ENCODE data around the gene SELENOV. TPM values are rescaled to one million over a fixed set of nuclear protein-coding genes. Genes with fewer than 3 reads are reported as not detected.

The SELENOV gene
- total RNA-seq, 4 donors from 2014 or later = not detected

DNA sequence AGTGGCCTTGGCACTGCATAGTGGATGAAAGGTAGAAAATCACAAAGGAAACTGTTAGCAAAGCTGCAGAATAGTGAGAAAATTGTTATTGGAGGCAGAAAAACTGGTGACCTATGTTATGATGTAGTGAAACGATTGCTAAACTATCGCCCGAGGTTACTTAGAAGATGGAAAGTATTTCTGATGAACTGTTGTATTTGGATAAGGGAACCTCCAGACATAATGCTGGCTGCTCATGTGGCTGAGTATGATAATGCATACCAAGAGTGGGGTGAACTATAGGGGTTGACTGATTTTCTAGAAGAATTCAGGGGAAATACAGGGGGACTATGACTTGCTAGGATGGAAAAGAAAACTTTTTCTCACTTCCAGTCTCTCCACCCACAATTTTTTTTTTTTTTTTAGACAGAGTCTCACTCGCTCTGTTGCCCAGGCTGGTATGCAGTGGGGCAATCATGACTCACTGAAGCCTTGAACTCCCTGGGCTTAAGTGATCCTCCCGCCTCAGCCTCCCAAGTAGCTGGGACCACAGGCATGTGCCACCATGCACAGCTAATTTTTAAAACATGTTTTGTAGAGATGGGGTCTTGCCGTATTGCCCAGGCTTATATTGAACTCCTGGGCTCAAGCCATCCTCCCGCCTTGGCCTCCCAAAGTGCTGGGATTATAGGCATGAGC is 29.4 kb downstream of the SELENOV start:
- no peak for DNase-seq (ENCODE audit: extremely low spot score)
- WGBS = 88% methylated on average over 7 of the region's 7 CpGs
- intact Hi-C loops (cut with DNase I) = loop anchor here (10.0 kb wide), 1 partner anchor 300 kb away; the partner anchor contains the start of gene FBL
- peaks cover 0 to 9% (median 6%) of the 10 kb centered on the region in 4 donors for H3K4me1 ChIP-seq
- H3K36me3 ChIP-seq = no peaks in the 10 kb centered on the region
- H3K27me3 ChIP-seq = peaks cover 0 to 29% (median 0%) of the 10 kb centered on the region in 4 donors
- no peak overlapping the region for H3K4me3 ChIP-seq
- TF ChIP-seq, protein P1, sequence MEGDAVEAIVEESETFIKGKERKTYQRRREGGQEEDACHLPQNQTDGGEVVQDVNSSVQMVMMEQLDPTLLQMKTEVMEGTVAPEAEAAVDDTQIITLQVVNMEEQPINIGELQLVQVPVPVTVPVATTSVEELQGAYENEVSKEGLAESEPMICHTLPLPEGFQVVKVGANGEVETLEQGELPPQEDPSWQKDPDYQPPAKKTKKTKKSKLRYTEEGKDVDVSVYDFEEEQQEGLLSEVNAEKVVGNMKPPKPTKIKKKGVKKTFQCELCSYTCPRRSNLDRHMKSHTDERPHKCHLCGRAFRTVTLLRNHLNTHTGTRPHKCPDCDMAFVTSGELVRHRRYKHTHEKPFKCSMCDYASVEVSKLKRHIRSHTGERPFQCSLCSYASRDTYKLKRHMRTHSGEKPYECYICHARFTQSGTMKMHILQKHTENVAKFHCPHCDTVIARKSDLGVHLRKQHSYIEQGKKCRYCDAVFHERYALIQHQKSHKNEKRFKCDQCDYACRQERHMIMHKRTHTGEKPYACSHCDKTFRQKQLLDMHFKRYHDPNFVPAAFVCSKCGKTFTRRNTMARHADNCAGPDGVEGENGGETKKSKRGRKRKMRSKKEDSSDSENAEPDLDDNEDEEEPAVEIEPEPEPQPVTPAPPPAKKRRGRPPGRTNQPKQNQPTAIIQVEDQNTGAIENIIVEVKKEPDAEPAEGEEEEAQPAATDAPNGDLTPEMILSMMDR (IDR thresholded peaks at IDR 0.05) = no peak
- TF ChIP-seq POLR2A (IDR thresholded peaks at IDR 0.05; ENCODE audit: low read depth) (no peak), POLR2AphosphoS5 (IDR thresholded peaks at IDR 0.05) (no peak), EP300 (IDR thresholded peaks at IDR 0.05) (no peak)
- no peak overlapping the region for H3K27ac ChIP-seq (replicated peaks in 1 of 4)
- no peaks in the 10 kb centered on the region for H3K9me3 ChIP-seq

DNA sequence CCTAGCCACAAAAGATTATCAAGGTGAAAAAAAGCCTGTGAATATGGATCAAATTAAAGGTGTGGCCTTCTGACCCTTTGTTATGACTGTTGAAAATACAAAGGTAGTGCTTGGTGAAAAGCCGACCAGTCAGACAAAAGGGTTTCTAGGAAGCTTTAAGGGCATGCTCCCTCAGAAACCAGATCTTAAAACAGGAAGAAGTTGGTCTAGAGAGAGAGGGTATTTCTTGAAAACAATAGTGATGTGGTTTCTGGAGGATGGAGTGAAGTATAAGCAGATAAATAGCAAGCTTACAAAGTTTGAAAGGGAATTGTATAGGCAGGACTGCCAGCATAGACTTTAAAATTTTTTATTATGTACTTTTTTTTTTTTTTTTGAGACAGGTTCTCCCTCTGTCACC is 30.0 kb downstream of the SELENOV start:
- intact Hi-C loops (cut with DNase I) = loop anchor here (10.0 kb wide), 1 partner anchor 300 kb away; the partner anchor contains the start of gene FBL
- no peak for DNase-seq (ENCODE audit: extremely low spot score)
- no peak overlapping the region for H3K4me3 ChIP-seq
- WGBS = 71% methylated on average over 1 of the region's 1 CpG
- TF ChIP-seq, protein P1 (IDR thresholded peaks at IDR 0.05) = no peak
- no peak for TF ChIP-seq EP300 (IDR thresholded peaks at IDR 0.05)
- no peak for TF ChIP-seq POLR2AphosphoS5 (IDR thresholded peaks at IDR 0.05)
- no peak for TF ChIP-seq POLR2A (IDR thresholded peaks at IDR 0.05; ENCODE audit: low read depth)
- H3K4me1 ChIP-seq = peaks cover 0 to 9% (median 6%) of the 10 kb centered on the region in 4 donors
- no peak overlapping the region for H3K27ac ChIP-seq (replicated peaks in 1 of 4)
- H3K36me3 ChIP-seq = no peaks in the 10 kb centered on the region
- peaks cover 0 to 29% (median 0%) of the 10 kb centered on the region in 4 donors for H3K27me3 ChIP-seq
- H3K9me3 ChIP-seq = no peaks in the 10 kb centered on the region

DNA sequence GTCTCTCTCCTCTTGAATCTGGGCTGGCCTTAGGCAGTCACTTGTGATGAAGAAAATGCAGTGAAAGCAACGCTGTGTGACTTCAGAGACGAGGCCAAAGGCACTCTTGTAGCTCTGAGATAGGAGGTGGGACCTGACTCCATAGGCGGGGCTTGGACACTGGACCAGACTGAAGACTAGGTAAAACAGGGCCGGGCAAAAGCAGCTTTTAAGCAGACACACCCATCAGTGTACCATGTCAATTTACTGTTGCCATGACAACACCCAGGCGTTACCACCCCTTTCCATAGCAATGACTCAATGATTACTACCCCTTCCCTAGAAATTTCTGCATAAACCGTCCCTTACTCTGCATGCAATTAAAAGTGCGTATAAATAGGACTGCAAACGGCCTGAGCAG is 31.7 kb downstream of the SELENOV start:
- DNase-seq (ENCODE audit: extremely low spot score) = no peak
- Histone ChIP-seq H3K27me3 (peaks cover 0 to 30% (median 0%) of the 10 kb centered on the region in 4 donors), H3K9me3 (no peaks in the 10 kb centered on the region), H3K4me1 (no peaks in the 10 kb centered on the region), H3K36me3 (no peaks in the 10 kb centered on the region), H3K4me3 (no peak overlapping the region), H3K27ac (replicated peaks in 1 of 4) (no peak overlapping the region)
- TF ChIP-seq POLR2AphosphoS5 (IDR thresholded peaks at IDR 0.05) = no peak
- TF ChIP-seq, protein P1 (IDR thresholded peaks at IDR 0.05) = no peak
- TF ChIP-seq POLR2A (IDR thresholded peaks at IDR 0.05; ENCODE audit: low read depth) = no peak
- TF ChIP-seq EP300 (IDR thresholded peaks at IDR 0.05) = no peak
- 54% methylated on average over 8 of the region's 8 CpGs for WGBS
- intact Hi-C loops (cut with DNase I) = loop anchor here (10.0 kb wide), 1 partner anchor 298 kb away; the partner anchor contains the start of gene FBL

DNA sequence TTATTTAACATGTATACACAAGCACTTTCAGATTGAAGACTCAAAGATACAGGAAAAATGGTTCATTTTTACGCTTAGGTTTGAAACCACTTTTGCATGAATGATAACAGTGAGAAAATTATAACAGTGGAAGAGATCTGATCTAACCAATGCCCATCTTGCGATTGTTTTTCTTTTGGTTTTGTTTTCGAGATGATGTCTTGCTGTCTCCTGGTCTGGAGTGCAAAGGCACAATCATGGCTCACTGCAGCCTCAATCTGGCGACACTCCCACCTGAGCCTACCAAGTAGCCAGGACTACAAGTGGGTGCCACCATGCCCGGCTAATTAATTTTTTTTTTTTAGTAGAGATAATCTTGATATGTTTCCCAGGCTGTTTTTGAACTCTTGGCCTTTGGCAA is 35.3 kb downstream of the SELENOV start:
- peak; percentile 60 for DNase-seq (ENCODE audit: extremely low spot score)
- TF ChIP-seq POLR2AphosphoS5 (IDR thresholded peaks at IDR 0.05) (no peak), EP300 (IDR thresholded peaks at IDR 0.05) (no peak), POLR2A (IDR thresholded peaks at IDR 0.05; ENCODE audit: low read depth) (no peak)
- TF ChIP-seq, protein P1 (IDR thresholded peaks at IDR 0.05) = no peak
- no peaks in the 10 kb centered on the region for H3K9me3 ChIP-seq
- H3K27me3 ChIP-seq = peaks cover 0 to 42% (median 0%) of the 10 kb centered on the region in 4 donors
- 81% methylated on average over 5 of the region's 5 CpGs for WGBS
- H3K4me1 ChIP-seq = no peaks in the 10 kb centered on the region
- H3K36me3 ChIP-seq = no peaks in the 10 kb centered on the region
- no peak overlapping the region for H3K4me3 ChIP-seq
- no peak overlapping the region for H3K27ac ChIP-seq (replicated peaks in 1 of 4)
- intact Hi-C loops (cut with DNase I) = no loop called here
